Measurements from ENCODE around the gene TMEM63B. TPM values are rescaled to one million over a fixed set of nuclear protein-coding genes. Genes with fewer than 3 reads are reported as not detected.

The TMEM63B gene
- total RNA-seq, 3 donors from 2014 or later: 17.4 to 22.6 (median 17.5) TPM

DNA sequence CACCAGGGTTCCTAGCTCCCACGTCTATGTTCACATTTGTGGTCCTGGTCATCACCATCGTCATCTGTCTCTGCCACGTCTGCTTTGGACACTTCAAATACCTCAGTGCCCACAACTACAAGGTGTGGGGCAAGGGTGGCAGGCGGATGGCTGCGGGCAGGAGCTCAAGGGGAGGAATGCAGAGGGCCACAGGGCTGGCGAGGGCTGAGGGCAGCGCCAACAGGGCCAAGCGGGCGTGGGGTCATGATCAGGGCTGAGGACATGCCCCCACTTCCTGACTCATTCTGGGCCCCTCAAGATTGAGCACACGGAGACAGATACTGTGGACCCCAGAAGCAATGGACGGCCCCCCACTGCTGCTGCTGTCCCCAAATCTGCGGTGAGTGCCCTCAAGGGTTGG, 26.7 kb downstream of the TMEM63B start:
- ATAC-seq (no peak), DNase-seq (no peak)
- peaks cover 6% of the 10 kb centered on the region for H3K4me1 Mint-ChIP-seq (ENCODE audit: low read depth)
- no peaks in the 10 kb centered on the region for H3K9me3 Mint-ChIP-seq
- H3K4me3 Mint-ChIP-seq: no peak overlapping the region
- H3K36me3 Mint-ChIP-seq (ENCODE audit: insufficient read depth): peaks cover 2% of the 10 kb centered on the region
- no peaks in the 10 kb centered on the region for H3K27me3 Mint-ChIP-seq (ENCODE audit: low read depth)

DNA sequence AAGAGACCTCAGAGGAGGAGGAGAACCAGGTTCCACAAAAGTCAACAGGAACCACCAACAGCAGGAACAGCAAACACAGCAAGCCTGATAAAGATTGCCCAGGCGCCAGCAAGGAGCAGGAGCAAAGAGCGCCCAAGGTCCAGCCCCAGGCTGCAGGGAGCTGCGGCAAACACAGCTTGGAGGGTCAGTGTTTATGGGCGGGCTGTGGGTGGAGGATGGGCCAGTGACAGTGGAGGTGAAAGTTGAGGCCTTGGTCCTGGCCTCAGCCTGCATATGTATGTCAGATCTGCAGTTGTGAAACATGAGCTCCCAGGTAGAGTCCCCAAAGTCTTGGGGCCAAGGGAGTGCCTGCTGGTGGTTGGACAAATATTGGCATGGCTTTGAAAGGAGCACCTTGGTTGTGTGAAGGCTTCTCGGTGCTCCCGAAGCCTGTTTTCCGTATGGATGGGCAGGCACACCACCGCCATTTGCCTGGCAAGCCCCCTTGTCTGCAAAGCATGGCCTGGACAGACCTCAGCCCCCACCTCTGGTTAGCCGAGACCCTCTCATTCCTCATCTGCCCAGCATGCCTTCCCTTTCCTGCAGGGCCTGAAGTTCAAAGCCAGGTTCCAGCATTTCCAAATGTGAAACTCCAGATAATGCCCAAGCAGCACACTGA, 29.3 kb downstream of the TMEM63B start:
- ATAC-seq: no peak
- H3K36me3 Mint-ChIP-seq (ENCODE audit: insufficient read depth): no peaks in the 10 kb centered on the region
- H3K27me3 Mint-ChIP-seq (ENCODE audit: low read depth): no peaks in the 10 kb centered on the region
- H3K9me3 Mint-ChIP-seq: no peaks in the 10 kb centered on the region
- peaks cover 1% of the 10 kb centered on the region for H3K4me1 Mint-ChIP-seq (ENCODE audit: low read depth)
- no peak overlapping the region for H3K4me3 Mint-ChIP-seq
- no peak for DNase-seq

DNA sequence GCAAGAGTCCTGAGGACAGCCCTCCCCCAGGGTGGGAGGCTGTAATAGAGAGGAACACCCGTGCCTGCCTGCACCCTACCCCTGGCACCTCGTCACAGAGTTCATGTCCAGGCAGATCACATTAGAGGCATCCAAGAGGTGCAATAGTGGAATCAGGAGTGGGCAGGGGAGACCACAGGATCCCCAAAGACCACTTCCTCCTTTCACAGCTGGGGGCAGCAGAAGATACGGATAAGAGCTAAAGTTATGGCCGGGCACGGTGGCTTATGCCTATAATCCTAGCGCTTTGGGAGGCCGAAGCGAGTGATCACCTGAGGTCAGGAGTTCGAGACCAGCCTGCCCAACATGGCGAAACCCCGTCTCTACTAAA, 29.8 kb downstream of the TMEM63B start:
- ATAC-seq: no peak
- Mint-ChIP-seq H3K4me1 (ENCODE audit: low read depth) (no peaks in the 10 kb centered on the region), H3K4me3 (no peak overlapping the region), H3K9me3 (no peaks in the 10 kb centered on the region), H3K27me3 (ENCODE audit: low read depth) (no peaks in the 10 kb centered on the region), H3K36me3 (ENCODE audit: insufficient read depth) (no peaks in the 10 kb centered on the region)
- no peak for DNase-seq

DNA sequence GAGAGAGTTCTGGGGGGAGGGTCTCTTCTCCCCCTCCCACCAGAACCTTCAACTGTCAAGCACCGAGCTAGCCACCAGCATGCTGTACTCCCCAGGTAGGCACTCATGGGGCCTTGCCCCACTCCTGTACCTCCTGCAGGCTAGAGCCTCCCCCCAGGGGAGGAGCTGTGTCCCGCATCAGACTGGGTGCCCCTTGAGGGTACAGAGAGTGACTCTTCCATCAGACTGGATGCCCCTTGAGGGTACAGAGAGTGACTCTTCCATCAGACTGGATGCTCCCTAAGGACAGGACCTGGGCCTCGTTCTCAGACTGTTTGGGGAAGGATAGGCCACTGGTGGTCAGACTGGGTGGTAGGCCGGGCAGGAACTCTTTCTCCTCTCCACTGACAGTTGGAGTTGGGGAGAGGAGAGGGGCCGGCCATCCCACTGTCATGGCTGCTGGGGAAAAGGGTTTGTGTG, 31.4 kb downstream of the TMEM63B start, which contains the start of gene CAPN11:
TSS of gene CAPN11 (plus strand) at position 51 of the 459 bp plus-strand sequence. CDS start at position 80, 29 bp downstream.
- H3K9me3 Mint-ChIP-seq: no peaks in the 10 kb centered on the region
- no peak within 1 kb of the TSS for H3K4me3 Mint-ChIP-seq
- H3K4me1 Mint-ChIP-seq (ENCODE audit: low read depth): no peaks in the 10 kb centered on the region
- DNase-seq: no peak
- H3K36me3 Mint-ChIP-seq (ENCODE audit: insufficient read depth): no peaks in the 10 kb centered on the region
- no peak for ATAC-seq
- H3K27me3 Mint-ChIP-seq (ENCODE audit: low read depth): peaks cover 10% of the 10 kb centered on the region

DNA sequence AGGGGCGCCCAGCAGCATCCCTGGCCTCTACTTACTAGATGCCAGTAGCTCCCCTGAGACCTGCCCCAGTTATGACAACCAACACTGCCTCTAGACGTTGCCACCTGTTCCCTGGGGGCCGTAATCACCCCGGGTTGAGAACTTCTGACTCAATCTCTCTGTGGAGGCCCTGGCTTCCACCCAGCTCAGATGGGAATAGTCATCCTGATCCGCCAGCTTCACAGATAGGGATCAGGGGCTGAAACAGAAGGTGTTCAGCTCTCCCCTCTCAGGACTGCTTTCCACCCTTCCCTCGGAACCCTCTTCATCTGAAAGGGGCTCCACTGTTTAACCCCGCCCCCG, 34.6 kb downstream of the TMEM63B start:
- ATAC-seq (peak; percentile 15 to 36), DNase-seq (no peak)
- H3K4me3 Mint-ChIP-seq: no peak overlapping the region
- no peaks in the 10 kb centered on the region for H3K36me3 Mint-ChIP-seq (ENCODE audit: insufficient read depth)
- peaks cover 19% of the 10 kb centered on the region for H3K27me3 Mint-ChIP-seq (ENCODE audit: low read depth)
- H3K9me3 Mint-ChIP-seq: no peaks in the 10 kb centered on the region
- H3K4me1 Mint-ChIP-seq (ENCODE audit: low read depth): no peaks in the 10 kb centered on the region

DNA sequence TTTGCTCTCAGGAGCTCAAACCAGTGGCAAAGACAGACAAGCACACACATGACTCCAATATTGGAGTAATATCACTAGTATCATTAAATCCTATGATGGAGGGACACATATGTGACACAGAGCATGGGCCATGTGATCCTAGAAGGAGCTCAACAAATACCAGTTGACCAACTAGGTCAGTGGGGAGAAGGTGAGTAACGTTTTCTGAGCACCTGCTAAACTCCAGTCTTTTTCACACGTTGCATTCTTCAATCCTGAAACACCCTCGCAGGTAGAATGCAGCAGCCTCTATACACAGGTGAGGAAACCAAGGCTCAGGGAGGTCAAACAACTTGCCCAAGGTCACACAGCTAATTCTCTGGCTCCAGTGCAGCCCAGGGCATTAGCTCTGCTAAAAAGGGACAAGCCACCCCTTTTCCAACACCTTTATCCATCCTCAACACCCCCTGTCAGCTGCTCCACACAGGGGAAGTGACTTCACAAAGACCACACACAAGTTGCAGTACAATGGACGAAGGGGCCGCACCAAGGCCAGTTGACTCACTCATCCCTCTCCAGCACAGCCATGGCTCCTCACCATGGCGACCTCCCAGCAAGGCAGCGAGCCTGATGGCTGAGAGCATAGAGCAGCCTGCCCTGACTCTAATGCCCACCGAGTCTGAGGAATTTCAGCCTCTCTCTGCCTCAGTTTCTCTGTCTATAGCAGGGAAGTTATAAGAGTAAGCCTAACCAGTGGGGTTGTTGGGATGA, 35.7 kb downstream of the TMEM63B start:
- ATAC-seq (no peak), DNase-seq (no peak)
- Mint-ChIP-seq H3K4me1 (ENCODE audit: low read depth) (no peaks in the 10 kb centered on the region), H3K4me3 (no peak overlapping the region), H3K27me3 (ENCODE audit: low read depth) (peaks cover 20% of the 10 kb centered on the region), H3K9me3 (no peaks in the 10 kb centered on the region), H3K36me3 (ENCODE audit: insufficient read depth) (no peaks in the 10 kb centered on the region)

DNA sequence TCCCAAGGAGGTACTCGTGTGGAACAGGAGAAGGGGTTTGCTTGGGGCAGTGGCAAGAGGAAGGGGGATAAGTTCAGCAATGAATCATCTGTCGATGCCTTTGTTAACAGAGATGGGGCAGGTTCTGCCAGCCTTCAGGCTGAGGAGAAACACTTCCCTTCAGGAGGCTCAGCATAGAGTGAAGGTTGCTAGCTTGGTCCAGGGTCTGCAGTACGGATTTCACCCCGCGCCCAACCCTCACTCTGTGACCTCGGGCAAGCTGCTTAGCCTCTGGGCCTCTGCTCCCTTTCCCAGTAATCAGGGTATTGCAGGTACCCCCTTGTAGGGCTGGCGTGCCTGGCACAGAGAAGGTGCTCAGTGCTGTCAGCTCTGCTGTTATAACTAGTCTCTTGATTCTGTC, 38.8 kb downstream of the TMEM63B start:
- no peaks in the 10 kb centered on the region for H3K36me3 Mint-ChIP-seq (ENCODE audit: insufficient read depth)
- no peak for ATAC-seq
- peaks cover 26% of the 10 kb centered on the region for H3K27me3 Mint-ChIP-seq (ENCODE audit: low read depth)
- H3K4me1 Mint-ChIP-seq (ENCODE audit: low read depth): no peaks in the 10 kb centered on the region
- H3K4me3 Mint-ChIP-seq: no peak overlapping the region
- no peak for DNase-seq
- no peaks in the 10 kb centered on the region for H3K9me3 Mint-ChIP-seq

DNA sequence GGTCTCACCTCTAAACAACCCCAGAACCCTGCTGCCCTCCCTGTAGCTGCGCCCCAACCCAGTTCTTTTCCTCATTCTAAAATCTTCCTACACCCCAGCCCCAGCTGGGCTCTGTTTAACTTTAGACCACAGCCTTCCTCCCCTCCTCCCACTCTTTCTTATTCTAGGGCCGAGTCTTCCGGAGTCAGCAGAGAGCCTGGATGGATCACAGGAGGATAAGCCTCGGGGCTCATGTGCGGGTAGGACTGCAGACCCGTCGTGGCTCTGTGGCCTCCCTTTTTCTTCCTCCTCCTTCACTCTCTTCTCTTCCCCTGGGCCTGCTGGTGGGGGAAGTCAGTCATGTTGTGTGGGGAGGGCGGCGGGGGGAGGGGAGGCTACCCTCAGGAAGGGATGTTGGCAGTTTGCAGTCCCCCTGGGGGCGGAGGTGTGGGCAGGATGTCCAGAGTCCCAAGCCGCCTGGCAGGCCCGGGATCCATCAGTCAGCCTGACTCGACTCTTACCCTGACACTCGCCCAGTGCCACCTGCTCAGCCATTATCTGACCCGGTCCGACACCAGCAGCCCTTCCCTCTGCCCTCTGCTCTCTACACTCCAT, 39.3 kb downstream of the TMEM63B start:
- no peaks in the 10 kb centered on the region for H3K4me1 Mint-ChIP-seq (ENCODE audit: low read depth)

DNA sequence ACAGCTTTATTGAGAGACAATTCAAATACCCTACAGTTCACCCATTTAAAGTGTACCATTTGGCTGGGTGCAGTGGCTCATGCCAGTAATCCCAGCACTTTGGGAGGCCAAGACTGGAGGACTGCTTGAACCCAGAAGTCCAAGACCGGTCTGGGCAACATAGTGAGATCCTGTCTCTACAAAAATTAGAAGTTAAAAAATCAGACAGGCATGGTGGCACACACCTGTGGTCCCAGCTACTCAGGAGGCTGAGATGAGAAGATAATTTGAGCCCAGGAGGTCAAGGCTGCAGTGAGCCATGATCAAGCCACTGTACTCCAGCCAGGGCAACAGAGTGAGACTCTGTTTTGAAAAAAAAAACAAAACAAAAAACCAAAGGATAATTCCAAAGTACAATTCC, 40.2 kb downstream of the TMEM63B start:
- Mint-ChIP-seq H3K9me3 (no peaks in the 10 kb centered on the region), H3K36me3 (ENCODE audit: insufficient read depth) (no peaks in the 10 kb centered on the region), H3K4me1 (ENCODE audit: low read depth) (peaks cover 6% of the 10 kb centered on the region), H3K4me3 (no peak overlapping the region), H3K27me3 (ENCODE audit: low read depth) (peaks cover 22% of the 10 kb centered on the region)
- ATAC-seq (no peak), DNase-seq (no peak)

More for the DNA sequence above, 39.3 kb downstream of the TMEM63B start:
- DNase-seq (no peak), ATAC-seq (no peak)
- Mint-ChIP-seq H3K27me3 (ENCODE audit: low read depth) (peaks cover 26% of the 10 kb centered on the region), H3K36me3 (ENCODE audit: insufficient read depth) (no peaks in the 10 kb centered on the region), H3K4me3 (no peak overlapping the region), H3K9me3 (no peaks in the 10 kb centered on the region)

DNA sequence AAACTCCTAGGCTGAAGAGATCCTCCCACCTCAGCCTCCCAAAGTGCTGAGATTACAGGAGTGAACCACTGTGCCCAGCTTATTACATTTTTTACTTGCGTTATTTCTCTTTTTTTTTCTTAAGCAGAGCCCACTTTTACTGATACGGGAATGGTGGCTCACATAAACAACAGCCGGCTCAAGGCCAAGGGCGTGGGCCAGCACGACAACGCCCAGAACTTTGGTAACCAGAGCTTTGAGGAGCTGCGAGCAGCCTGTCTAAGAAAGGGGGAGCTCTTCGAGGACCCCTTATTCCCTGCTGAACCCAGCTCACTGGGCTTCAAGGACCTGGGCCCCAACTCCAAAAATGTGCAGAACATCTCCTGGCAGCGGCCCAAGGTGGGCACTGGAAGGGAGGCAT, 41.8 kb downstream of the TMEM63B start:
- H3K4me3 Mint-ChIP-seq: no peak overlapping the region
- no peaks in the 10 kb centered on the region for H3K9me3 Mint-ChIP-seq
- no peak for DNase-seq
- no peak for ATAC-seq
- peaks cover 10% of the 10 kb centered on the region for H3K4me1 Mint-ChIP-seq (ENCODE audit: low read depth)
- H3K36me3 Mint-ChIP-seq (ENCODE audit: insufficient read depth): no peaks in the 10 kb centered on the region
- H3K27me3 Mint-ChIP-seq (ENCODE audit: low read depth): peaks cover 16% of the 10 kb centered on the region

DNA sequence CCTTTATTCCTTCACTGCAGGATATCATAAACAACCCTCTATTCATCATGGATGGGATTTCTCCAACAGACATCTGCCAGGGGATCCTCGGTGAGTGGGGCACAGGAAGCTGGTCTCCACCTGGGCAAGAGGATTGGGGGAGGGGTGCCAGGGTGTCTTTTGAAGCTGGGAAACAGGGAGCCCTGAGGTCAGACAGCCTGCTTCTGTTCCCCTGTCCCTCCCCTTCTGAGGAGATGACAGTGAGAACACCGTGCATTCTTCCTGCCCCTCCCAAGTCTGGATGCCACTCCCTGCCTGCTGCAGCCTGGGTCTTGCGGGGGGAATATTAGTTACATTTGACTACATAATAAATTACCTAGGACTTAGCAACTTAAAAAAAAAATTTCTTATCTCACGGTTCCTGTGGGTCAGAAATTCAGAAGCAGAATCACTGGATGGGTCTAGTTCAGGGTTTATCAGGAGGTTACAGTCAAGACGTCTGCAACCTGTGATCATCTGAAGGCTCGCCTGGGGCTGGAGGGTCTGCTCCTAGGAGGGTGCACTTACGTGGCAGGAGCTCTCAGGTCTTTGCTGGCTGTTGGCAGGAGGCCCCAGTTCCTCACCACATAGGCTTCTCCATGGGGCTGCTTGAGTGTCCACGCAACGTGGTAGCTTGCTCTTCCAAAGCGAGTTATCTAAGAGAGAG, 42.7 kb downstream of the TMEM63B start:
- Mint-ChIP-seq H3K4me3 (no peak overlapping the region), H3K4me1 (ENCODE audit: low read depth) (peaks cover 10% of the 10 kb centered on the region), H3K27me3 (ENCODE audit: low read depth) (peaks cover 17% of the 10 kb centered on the region), H3K9me3 (no peaks in the 10 kb centered on the region), H3K36me3 (ENCODE audit: insufficient read depth) (no peaks in the 10 kb centered on the region)
- no peak for ATAC-seq
- no peak for DNase-seq

DNA sequence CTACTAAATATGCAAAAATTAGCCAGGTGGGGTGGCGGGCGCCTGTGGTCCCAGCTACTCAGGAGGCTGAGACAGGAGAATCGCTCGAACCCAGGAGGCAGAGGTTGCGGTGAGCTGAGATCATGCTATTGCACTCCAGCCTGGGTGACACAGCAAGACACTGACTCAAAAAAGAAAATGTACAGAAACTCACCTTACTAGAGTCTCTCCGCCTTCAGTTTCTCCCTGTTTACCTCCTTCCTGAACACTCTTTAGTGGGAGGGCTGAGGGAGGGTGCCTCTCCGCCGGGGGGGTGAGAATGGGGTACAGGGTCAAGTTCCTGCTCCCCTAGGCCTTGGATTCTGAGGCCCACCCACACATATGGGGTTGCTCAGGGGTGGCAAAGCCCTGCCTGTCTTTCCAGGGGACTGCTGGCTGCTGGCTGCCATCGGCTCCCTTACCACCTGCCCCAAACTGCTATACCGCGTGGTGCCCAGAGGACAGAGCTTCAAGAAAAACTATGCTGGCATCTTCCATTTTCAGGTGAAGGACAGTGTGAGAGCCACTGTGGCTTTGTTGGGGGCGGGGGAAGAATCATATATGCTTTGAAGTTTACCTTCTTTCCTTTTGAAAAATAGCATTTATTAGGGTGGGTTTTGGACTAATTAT, 44.7 kb downstream of the TMEM63B start:
- DNase-seq (no peak), ATAC-seq (no peak)
- Mint-ChIP-seq H3K36me3 (ENCODE audit: insufficient read depth) (no peaks in the 10 kb centered on the region), H3K4me3 (peak overlapping the region; percentile 60), H3K4me1 (ENCODE audit: low read depth) (peaks cover 12% of the 10 kb centered on the region), H3K27me3 (ENCODE audit: low read depth) (peaks cover 10% of the 10 kb centered on the region), H3K9me3 (no peaks in the 10 kb centered on the region)

DNA sequence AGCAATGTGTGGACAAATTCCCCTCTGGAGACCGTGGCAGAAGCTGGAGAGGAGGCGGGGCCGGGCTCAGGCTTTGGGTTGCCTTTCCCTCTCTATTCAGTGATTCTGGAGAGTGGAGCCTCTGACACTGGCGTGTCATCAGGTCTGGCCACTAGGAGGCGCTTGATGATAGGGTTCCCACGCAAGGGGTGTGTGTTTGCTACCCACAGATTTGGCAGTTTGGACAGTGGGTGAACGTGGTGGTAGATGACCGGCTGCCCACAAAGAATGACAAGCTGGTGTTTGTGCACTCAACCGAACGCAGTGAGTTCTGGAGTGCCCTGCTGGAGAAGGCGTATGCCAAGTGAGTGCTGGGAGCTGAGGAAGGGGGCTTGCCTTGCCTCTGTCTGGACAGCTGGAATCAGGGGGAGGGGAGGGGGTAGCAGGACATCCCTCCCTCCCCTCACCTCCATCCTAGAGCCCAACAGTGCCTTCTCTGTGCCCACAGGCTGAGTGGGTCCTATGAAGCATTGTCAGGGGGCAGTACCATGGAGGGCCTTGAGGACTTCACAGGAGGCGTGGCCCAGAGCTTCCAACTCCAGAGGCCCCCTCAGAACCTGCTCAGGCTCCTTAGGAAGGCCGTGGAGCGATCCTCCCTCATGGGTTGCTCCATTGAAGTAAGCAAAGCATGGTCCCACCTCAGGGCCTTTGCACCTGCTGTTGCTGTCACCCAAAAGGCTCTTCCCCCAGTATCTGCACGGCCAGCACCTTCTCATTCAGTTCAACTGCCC, 45.6 kb downstream of the TMEM63B start:
- Mint-ChIP-seq H3K27me3 (ENCODE audit: low read depth) (peaks cover 9% of the 10 kb centered on the region), H3K9me3 (no peaks in the 10 kb centered on the region), H3K4me3 (peak overlapping the region; percentile 64), H3K4me1 (ENCODE audit: low read depth) (peaks cover 14% of the 10 kb centered on the region), H3K36me3 (ENCODE audit: insufficient read depth) (no peaks in the 10 kb centered on the region)
- DNase-seq (peak; percentile 79), ATAC-seq (peak; percentile 86 to 87)

Data from activated T-cell treated with anti-CD3 and anti-CD28 coated beads, Interleukin-2, amount 50 U/mL, for 4 hours (primary cell).